SK-N-SH treated with all-trans-retinoic acid at 6 μM for 48 hours (cell line): ENCODE data around the gene KDM4E.

ENCODE experiments used
- ATAC-seq: fragments of 200-7000 bp; cut with Tn5 transposase; 3 replicates; pipeline ENCODE4 v1.9.1; 2020; ENCODE audit warnings: mild to moderate bottlenecking, moderate library complexity
- ARNTL ChIP-seq: fragments of 450-650 bp; formaldehyde crosslinking; IDR thresholded peaks from 2 replicates; pipeline ENCODE4 v1.5.0; 2020; ENCODE audit warnings: low read depth, mild to moderate bottlenecking, moderate library complexity, borderline replicate concordance
- CSDC2 ChIP-seq: fragments of 250-450 bp; sonication (Bioruptor Pico); IDR thresholded peaks from 2 replicates; pipeline ENCODE4 v1.5.0; 2020; ENCODE audit warnings: mild to moderate bottlenecking, moderate library complexity
- CSRNP3 ChIP-seq: fragments of 250-450 bp; sonication (Bioruptor Pico); IDR thresholded peaks from 2 replicates; pipeline ENCODE4 v1.5.1; 2021; ENCODE audit warnings: mild to moderate bottlenecking, moderate library complexity
- ESRRG ChIP-seq: fragments of 250-450 bp; sonication (Bioruptor Pico); IDR thresholded peaks from 2 replicates; pipeline ENCODE4 v1.6.1; 2021; ENCODE audit warnings: mild to moderate bottlenecking
- GLIS3 ChIP-seq: fragments of 250-450 bp; sonication (Bioruptor Pico); IDR thresholded peaks from 2 replicates; pipeline ENCODE4 v1.5.0; 2020; ENCODE audit warnings: mild to moderate bottlenecking, moderate library complexity
- ISL1 ChIP-seq: fragments of 250-450 bp; sonication (Bioruptor Pico); IDR thresholded peaks from 2 replicates; pipeline ENCODE4 v2.1.2; 2022; ENCODE audit warnings: mild to moderate bottlenecking, moderate library complexity
- OSR1 ChIP-seq: fragments of 250-450 bp; sonication (Bioruptor Pico); IDR thresholded peaks from 2 replicates; pipeline ENCODE4 v1.8.0; 2022; ENCODE audit warnings: moderate library complexity, mild to moderate bottlenecking, inconsistent platforms
- PPARA ChIP-seq: fragments of 250-450 bp; sonication (Bioruptor Pico); IDR thresholded peaks from 2 replicates; pipeline ENCODE4 v1.5.0; 2020; ENCODE audit warnings: mild to moderate bottlenecking, borderline replicate concordance
- RARB ChIP-seq: fragments of 250-450 bp; sonication (Bioruptor Pico); IDR thresholded peaks from 2 replicates; pipeline ENCODE4 v1.8.0; 2021; ENCODE audit warnings: mild to moderate bottlenecking, moderate library complexity
- SNAI2 ChIP-seq: fragments of 250-450 bp; sonication (Bioruptor Pico); IDR thresholded peaks from 2 replicates; pipeline ENCODE4 v1.5.0; 2020; ENCODE audit warnings: mild to moderate bottlenecking, moderate library complexity
- TCF4 ChIP-seq: fragments of 250-450 bp; sonication (Bioruptor Pico); IDR thresholded peaks from 2 replicates; pipeline ENCODE4 v1.8.0; 2021; ENCODE audit warnings: mild to moderate bottlenecking, moderate library complexity, borderline replicate concordance
- ZC3H10 ChIP-seq: fragments of 250-450 bp; sonication (Bioruptor Pico); IDR thresholded peaks from 2 replicates; pipeline ENCODE4 v1.5.1; 2021; ENCODE audit warnings: mild to moderate bottlenecking, moderate library complexity
- ZFP3 ChIP-seq: fragments of 250-450 bp; sonication (Bioruptor Pico); IDR thresholded peaks from 2 replicates; pipeline ENCODE4 v1.5.0; 2020; ENCODE audit warnings: mild to moderate bottlenecking, moderate library complexity
- ZFP30 ChIP-seq: fragments of 450-650 bp; formaldehyde crosslinking; IDR thresholded peaks from 2 replicates; pipeline ENCODE4 v1.5.0; 2022; ENCODE audit warnings: mild to moderate bottlenecking, moderate library complexity
- ZNF565 ChIP-seq: fragments of 450-650 bp; formaldehyde crosslinking; conservative IDR thresholded peaks from 2 replicates; pipeline ENCODE4 v1.5.0; 2020; ENCODE audit warnings: low read depth, mild to moderate bottlenecking, moderate library complexity
- ZNF70 ChIP-seq: fragments of 450-650 bp; formaldehyde crosslinking; IDR thresholded peaks from 2 replicates; pipeline ENCODE4 v1.5.0; 2020; ENCODE audit warnings: mild to moderate bottlenecking, moderate library complexity
- ZNF8 ChIP-seq: fragments of 450-650 bp; formaldehyde crosslinking; IDR thresholded peaks from 2 replicates; pipeline ENCODE4 v1.5.0; 2020; ENCODE audit warnings: mild to moderate bottlenecking, moderate library complexity
- TF ChIP-seq, protein P1 (sequence below): fragments of 250-450 bp; sonication (Bioruptor Pico); IDR thresholded peaks from 2 replicates; pipeline ENCODE4 v1.8.0; 2020; ENCODE audit warnings: mild to moderate bottlenecking, moderate library complexity, borderline replicate concordance
- TF ChIP-seq, protein P2 (sequence below): fragments of 250-450 bp; sonication (Bioruptor Pico); IDR thresholded peaks from 2 replicates; pipeline ENCODE4 v1.5.1; 2020; ENCODE audit warnings: low read depth, mild to moderate bottlenecking, moderate library complexity
- TF ChIP-seq, protein P3 (sequence below): fragments of 250-450 bp; sonication (Bioruptor Pico); IDR thresholded peaks from 2 replicates; pipeline ENCODE4 v1.5.0; 2020; ENCODE audit warnings: mild to moderate bottlenecking, moderate library complexity
- TF ChIP-seq, protein P4 (sequence below): fragments of 250-450 bp; sonication (Bioruptor Pico); IDR thresholded peaks from 2 replicates; pipeline ENCODE4 v1.8.0; 2021; ENCODE audit warnings: low read depth, mild to moderate bottlenecking, moderate library complexity, borderline replicate concordance

Gene KDM4E

GRCh38 chr11:95072948-95073347, 47.9 kb downstream of the KDM4E start:
- TF ChIP-seq SNAI2 (CRISPR knock-in tag), result no peak
- no peak for TF ChIP-seq ZNF8
- TF ChIP-seq, protein P1, sequence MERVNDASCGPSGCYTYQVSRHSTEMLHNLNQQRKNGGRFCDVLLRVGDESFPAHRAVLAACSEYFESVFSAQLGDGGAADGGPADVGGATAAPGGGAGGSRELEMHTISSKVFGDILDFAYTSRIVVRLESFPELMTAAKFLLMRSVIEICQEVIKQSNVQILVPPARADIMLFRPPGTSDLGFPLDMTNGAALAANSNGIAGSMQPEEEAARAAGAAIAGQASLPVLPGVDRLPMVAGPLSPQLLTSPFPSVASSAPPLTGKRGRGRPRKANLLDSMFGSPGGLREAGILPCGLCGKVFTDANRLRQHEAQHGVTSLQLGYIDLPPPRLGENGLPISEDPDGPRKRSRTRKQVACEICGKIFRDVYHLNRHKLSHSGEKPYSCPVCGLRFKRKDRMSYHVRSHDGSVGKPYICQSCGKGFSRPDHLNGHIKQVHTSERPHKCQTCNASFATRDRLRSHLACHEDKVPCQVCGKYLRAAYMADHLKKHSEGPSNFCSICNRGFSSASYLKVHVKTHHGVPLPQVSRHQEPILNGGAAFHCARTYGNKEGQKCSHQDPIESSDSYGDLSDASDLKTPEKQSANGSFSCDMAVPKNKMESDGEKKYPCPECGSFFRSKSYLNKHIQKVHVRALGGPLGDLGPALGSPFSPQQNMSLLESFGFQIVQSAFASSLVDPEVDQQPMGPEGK (CRISPR knock-in tag), result no peak
- TF ChIP-seq, protein P2, sequence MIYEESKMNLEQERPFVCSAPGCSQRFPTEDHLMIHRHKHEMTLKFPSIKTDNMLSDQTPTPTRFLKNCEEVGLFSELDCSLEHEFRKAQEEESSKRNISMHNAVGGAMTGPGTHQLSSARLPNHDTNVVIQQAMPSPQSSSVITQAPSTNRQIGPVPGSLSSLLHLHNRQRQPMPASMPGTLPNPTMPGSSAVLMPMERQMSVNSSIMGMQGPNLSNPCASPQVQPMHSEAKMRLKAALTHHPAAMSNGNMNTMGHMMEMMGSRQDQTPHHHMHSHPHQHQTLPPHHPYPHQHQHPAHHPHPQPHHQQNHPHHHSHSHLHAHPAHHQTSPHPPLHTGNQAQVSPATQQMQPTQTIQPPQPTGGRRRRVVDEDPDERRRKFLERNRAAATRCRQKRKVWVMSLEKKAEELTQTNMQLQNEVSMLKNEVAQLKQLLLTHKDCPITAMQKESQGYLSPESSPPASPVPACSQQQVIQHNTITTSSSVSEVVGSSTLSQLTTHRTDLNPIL (CRISPR knock-in tag), result no peak
- TF ChIP-seq, protein P3, sequence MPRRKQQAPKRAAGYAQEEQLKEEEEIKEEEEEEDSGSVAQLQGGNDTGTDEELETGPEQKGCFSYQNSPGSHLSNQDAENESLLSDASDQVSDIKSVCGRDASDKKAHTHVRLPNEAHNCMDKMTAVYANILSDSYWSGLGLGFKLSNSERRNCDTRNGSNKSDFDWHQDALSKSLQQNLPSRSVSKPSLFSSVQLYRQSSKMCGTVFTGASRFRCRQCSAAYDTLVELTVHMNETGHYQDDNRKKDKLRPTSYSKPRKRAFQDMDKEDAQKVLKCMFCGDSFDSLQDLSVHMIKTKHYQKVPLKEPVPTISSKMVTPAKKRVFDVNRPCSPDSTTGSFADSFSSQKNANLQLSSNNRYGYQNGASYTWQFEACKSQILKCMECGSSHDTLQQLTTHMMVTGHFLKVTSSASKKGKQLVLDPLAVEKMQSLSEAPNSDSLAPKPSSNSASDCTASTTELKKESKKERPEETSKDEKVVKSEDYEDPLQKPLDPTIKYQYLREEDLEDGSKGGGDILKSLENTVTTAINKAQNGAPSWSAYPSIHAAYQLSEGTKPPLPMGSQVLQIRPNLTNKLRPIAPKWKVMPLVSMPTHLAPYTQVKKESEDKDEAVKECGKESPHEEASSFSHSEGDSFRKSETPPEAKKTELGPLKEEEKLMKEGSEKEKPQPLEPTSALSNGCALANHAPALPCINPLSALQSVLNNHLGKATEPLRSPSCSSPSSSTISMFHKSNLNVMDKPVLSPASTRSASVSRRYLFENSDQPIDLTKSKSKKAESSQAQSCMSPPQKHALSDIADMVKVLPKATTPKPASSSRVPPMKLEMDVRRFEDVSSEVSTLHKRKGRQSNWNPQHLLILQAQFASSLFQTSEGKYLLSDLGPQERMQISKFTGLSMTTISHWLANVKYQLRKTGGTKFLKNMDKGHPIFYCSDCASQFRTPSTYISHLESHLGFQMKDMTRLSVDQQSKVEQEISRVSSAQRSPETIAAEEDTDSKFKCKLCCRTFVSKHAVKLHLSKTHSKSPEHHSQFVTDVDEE (CRISPR knock-in tag), result no peak
- no peak for TF ChIP-seq TCF4 (CRISPR knock-in tag)
- no peak for TF ChIP-seq ESRRG (CRISPR knock-in tag)
- TF ChIP-seq ARNTL (CRISPR knock-in tag), result no peak
- no peak for TF ChIP-seq GLIS3 (CRISPR knock-in tag)
- no peak for TF ChIP-seq ZFP30
- no peak for TF ChIP-seq ISL1 (CRISPR knock-in tag)
- no peak for TF ChIP-seq CSDC2
- no peak for TF ChIP-seq ZFP3 (CRISPR knock-in tag)
- TF ChIP-seq, protein P4, sequence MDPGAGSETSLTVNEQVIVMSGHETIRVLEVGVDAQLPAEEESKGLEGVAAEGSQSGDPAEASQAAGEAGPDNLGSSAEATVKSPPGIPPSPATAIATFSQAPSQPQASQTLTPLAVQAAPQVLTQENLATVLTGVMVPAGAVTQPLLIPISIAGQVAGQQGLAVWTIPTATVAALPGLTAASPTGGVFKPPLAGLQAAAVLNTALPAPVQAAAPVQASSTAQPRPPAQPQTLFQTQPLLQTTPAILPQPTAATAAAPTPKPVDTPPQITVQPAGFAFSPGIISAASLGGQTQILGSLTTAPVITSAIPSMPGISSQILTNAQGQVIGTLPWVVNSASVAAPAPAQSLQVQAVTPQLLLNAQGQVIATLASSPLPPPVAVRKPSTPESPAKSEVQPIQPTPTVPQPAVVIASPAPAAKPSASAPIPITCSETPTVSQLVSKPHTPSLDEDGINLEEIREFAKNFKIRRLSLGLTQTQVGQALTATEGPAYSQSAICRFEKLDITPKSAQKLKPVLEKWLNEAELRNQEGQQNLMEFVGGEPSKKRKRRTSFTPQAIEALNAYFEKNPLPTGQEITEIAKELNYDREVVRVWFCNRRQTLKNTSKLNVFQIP (CRISPR knock-in tag), result no peak
- TF ChIP-seq PPARA (CRISPR knock-in tag), result no peak
- no peak for TF ChIP-seq ZNF565 (CRISPR knock-in tag)
- TF ChIP-seq RARB (CRISPR knock-in tag), result no peak
- TF ChIP-seq CSRNP3 (CRISPR knock-in tag), result no peak
- ATAC-seq, result no peak

DNA sequence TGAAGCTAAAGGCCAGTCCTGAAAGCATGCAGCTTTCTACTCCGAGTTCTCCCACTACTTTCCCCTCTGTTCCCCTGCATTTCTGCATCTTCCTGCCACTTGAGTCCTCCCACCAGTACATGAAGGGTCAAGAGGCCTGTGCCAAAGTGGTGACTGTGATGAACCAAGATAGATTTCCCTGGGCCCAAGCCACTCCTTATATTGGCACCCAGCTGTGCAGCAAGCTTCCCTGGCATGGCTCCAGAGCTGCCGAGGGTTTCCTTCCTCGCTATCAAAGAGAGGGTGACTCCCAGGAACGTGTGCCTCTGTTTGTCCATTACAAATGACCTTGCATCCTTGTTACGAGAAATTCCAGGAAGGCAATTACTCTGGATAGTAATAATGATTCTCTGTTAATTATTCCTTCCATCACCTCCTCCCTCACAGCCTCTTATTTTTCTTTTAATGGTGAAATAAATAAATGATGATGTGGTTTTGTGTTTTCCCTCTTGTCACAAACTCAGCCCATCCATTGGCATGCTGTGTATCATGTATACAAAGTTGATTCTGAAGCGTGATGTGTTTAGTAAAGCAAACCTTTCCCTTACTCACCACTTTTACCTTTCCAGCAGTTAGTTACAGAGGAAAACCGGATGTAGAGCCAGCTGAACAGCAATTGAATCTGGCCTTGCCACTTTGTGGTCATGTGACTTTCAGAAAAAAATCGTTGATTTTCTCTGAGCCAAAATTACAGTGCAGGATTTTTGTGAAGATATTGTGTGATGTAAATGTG, 49.9 kb downstream of the KDM4E start:
- ATAC-seq, result no peak
- TF ChIP-seq ZFP3 (CRISPR knock-in tag) (no peak), PPARA (CRISPR knock-in tag) (no peak), OSR1 (CRISPR knock-in tag) (no peak), RARB (CRISPR knock-in tag) (no peak), CSDC2 (no peak), ZC3H10 (CRISPR knock-in tag) (no peak), GLIS3 (CRISPR knock-in tag) (no peak), ZNF70 (CRISPR knock-in tag) (no peak)
- TF ChIP-seq, protein P2 (CRISPR knock-in tag), result no peak
- TF ChIP-seq, protein P4 (CRISPR knock-in tag), result no peak
